Thyroid gland (tissue), 4 donors: ENCODE data around the gene OXSR1. TPM values are rescaled to one million over a fixed set of nuclear protein-coding genes. Genes with fewer than 3 reads are reported as not detected.

Experiments
- DNase-seq, 2 donors: peaks; one replicate each; pipeline ENCODE4 v3.0.0-alpha.2; 2019
- H3K27ac ChIP-seq, 3 donors: fragments of 200-600 bp; sonication (generic); 1 replicate in 2 of 3; 2 replicates in 1 of 3; pipeline ENCODE4 v1.5.1; 2016 to 2019; ENCODE audit warnings: mild to moderate bottlenecking in 1 of 3, moderate library complexity in 1 of 3
- H3K27me3 ChIP-seq: fragments of 200-600 bp; sonication (generic); one replicate; pipeline ENCODE4 v1.5.1; 2019
- H3K36me3 ChIP-seq, 2 donors: fragments of 200-600 bp; sonication (generic); one replicate each; pipeline ENCODE4 v1.5.1; 2016 to 2019
- H3K4me1 ChIP-seq, 2 donors: fragments of 200-600 bp; sonication (generic); one replicate each; pipeline ENCODE4 v1.5.1; 2017 to 2019
- H3K4me3 ChIP-seq, 3 donors: fragments of 200-600 bp; sonication (generic); replicated peaks in 1 of 3; 1 replicate in 2 of 3; 2 replicates in 1 of 3; pipeline ENCODE4 v1.5.1; 2016; ENCODE audit warnings: mild to moderate bottlenecking in 1 of 3
- H3K9me3 ChIP-seq: fragments of 200-600 bp; sonication (generic); one replicate; pipeline ENCODE4 v1.5.1; 2017
- CTCF ChIP-seq, 6 experiments: fragments of 200-600 bp in 3 of 6; fragments of 450-650 bp in 3 of 6; sonication (generic) in 3 of 6; IDR thresholded peaks; one replicate each; pipeline ENCODE4 v1.5.1; 2016 to 2019; ENCODE audit warnings: antibody characterized with exemption in 6 of 6, mild to moderate bottlenecking in 2 of 6, inconsistent platforms in 1 of 6, moderate library complexity in 1 of 6
- POLR2A ChIP-seq, 2 donors: fragments of 450-650 bp; IDR thresholded peaks; one replicate each; pipeline ENCODE4 v1.6.1; 2017; ENCODE audit warnings: antibody characterized with exemption in 2 of 2, mild to moderate bottlenecking in 2 of 2, moderate library complexity in 1 of 2
- WGBS, 2 donors: methylation state at CpG; one replicate each; pipeline ENCODE4 v1.1.5; 2017; 5-methylcytosine and 5-hydroxymethylcytosine counted together
- intact Hi-C: fragments of 100-400 bp; cut with DNase I; formaldehyde crosslinking; loops from one replicate; pipeline ENCODE4 v1.15.1; 2023
- total RNA-seq, 4 donors: library from RNA; depleted of rRNA; stranded (reverse); fragments of >200 nt; gene quantifications; one replicate each; pipeline ENCODE4 v1.2.3, GENCODE V29; 2016

OXSR1 gene
- total RNA-seq, 4 donors from 2014 or later, result 32.0 to 40.5 (median 37.9) TPM

DNA sequence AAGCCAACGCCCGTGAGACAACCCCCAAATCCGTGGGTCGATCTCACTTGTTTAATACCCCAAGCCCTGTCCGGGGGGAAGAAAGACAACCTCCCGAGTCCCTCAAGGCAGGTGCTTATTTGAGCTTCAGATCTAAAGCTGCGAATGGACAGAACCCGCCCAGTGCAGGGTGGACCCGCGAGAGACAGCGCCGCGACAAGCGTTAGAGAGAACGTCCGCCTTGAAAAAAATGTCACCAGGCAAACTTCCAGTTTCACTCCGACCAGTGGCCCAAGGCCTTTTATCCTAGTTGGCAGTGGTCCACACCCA lies 740 bp upstream of the OXSR1 start:
- no peak for DNase-seq
- Histone ChIP-seq H3K27ac (peak overlapping the region; percentile 96 to 97 (median 96)), H3K9me3 (no peaks in the 10 kb centered on the region), H3K4me1 (peaks cover 27 to 30% of the 10 kb centered on the region in 2 donors), H3K27me3 (no peaks in the 10 kb centered on the region), H3K4me3 (peak overlapping the region in 2 of 3 donors; percentile 30 to 89), H3K36me3 (no peaks in the 10 kb centered on the region)
- intact Hi-C loops, result no loop called here
- 1 to 4% methylated on average over 17 of the region's 17 CpGs for WGBS, 2 donors
- TF ChIP-seq CTCF (IDR thresholded peaks at IDR 0.05) (no peak), POLR2A (IDR thresholded peaks at IDR 0.05) (peak in 1 of 2 donors; percentile 29)

GRCh38 chr3:38165722-38166387 lies 518 bp downstream of the OXSR1 start:
- no peaks in the 10 kb centered on the region for H3K27me3 ChIP-seq
- WGBS, 2 donors, result 1 to 2% methylated on average over 29 to 35 of the region's 62 CpGs
- intact Hi-C loops, result no loop called here
- H3K9me3 ChIP-seq, result no peaks in the 10 kb centered on the region
- H3K27ac ChIP-seq, result peak overlapping the region; percentile 96 to 97 (median 96)
- DNase-seq, result peak; percentile 62 to 69
- H3K36me3 ChIP-seq, result no peaks in the 10 kb centered on the region
- H3K4me1 ChIP-seq, result peaks cover 27 to 30% of the 10 kb centered on the region in 2 donors
- H3K4me3 ChIP-seq, result peak overlapping the region; percentile 66 to 98 (median 89)
- TF ChIP-seq CTCF (IDR thresholded peaks at IDR 0.05) (no peak), POLR2A (IDR thresholded peaks at IDR 0.05) (no peak)

DNA sequence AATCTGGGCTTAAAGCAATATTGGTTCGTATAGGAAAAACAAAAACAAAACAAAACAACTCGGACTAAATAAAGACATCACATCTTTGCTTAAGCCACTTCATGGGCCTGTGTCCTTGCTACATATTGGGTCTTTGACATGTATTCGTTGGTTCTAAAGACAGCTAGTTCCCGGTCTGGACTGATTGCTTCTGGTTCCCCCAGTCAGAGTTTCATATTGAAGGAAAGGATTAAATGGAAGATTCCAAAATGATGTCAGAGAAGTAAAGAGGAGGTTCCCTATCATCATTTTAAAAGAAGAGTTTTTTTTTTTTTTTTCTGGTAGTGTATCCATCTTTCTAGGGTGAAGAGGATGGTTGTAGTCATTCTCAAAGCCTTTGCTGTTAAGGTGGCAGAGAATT lies 2.3 kb downstream of the OXSR1 start:
- H3K4me1 ChIP-seq, result peaks cover 27 to 30% of the 10 kb centered on the region in 2 donors
- no peak overlapping the region for H3K4me3 ChIP-seq
- H3K36me3 ChIP-seq, result no peaks in the 10 kb centered on the region
- H3K9me3 ChIP-seq, result no peaks in the 10 kb centered on the region
- intact Hi-C loops, result no loop called here
- TF ChIP-seq CTCF (IDR thresholded peaks at IDR 0.05), result no peak
- no peak for TF ChIP-seq POLR2A (IDR thresholded peaks at IDR 0.05)
- DNase-seq, result no peak
- 86 to 90% methylated on average over 4 of the region's 4 CpGs for WGBS, 2 donors
- H3K27me3 ChIP-seq, result no peaks in the 10 kb centered on the region
- H3K27ac ChIP-seq, result no peak overlapping the region

DNA sequence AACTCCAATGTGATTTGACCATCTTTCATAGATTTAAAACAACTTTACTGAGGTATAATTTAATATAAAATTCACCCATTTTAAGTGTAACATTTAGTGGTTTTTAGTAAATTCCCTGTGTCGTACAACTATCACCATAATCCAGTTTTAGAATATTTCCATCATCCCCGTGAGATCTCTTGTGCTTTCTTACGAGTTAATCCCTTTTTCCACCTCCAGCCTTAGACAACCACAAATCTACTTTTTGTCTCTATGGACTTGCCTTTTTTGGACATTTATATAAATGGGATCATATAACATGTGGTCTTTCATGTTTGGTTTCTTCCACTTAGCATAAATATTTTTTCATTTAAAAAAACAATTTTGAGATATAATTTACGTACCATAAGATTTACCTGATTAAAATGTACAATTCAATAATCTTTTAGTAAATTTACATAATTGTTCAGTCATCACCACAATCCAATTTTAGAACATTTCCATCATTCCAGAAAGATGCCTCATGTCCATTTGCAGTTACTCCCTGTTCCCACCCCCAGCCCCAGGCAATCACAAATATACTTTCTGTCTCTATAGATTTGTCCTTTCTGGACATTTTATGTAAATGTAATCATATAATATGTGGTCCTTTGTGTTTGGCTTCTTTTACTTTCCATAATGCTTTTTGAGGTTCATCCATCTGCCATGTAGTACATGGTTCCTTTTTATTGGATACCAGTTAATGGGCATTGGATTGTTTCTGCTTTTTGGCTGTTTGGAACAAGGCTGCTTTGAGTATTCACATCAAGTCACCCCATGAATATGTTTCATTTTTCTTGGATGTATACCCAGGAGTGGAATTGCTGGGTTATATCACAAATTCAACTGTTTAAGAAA lies 3.1 kb downstream of the OXSR1 start:
- no peaks in the 10 kb centered on the region for H3K9me3 ChIP-seq
- no peaks in the 10 kb centered on the region for H3K36me3 ChIP-seq
- H3K4me3 ChIP-seq, result no peak overlapping the region
- H3K27ac ChIP-seq, result no peak overlapping the region
- WGBS, 2 donors, result 95 to 96% methylated on average over 4 of the region's 4 CpGs
- H3K4me1 ChIP-seq, result peaks cover 23 to 24% of the 10 kb centered on the region in 2 donors
- no peak for DNase-seq
- TF ChIP-seq POLR2A (IDR thresholded peaks at IDR 0.05), result no peak
- TF ChIP-seq CTCF (IDR thresholded peaks at IDR 0.05), result no peak
- no peaks in the 10 kb centered on the region for H3K27me3 ChIP-seq
- intact Hi-C loops, result no loop called here

DNA sequence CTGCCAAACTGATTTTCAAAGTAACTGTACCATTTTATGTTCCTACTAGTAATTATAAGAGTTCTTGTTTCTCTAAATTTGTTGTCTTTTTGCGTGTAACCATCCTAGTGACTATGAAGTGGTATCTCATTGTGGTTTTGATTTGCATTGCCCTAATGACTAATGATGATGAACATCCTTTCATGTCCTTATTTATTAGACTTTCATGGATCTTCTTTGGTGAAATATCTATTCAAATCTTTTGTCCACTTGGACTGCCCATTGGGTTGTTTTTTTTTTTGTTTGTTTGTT lies 3.6 kb downstream of the OXSR1 start:
- no peaks in the 10 kb centered on the region for H3K27me3 ChIP-seq
- TF ChIP-seq CTCF (IDR thresholded peaks at IDR 0.05) (no peak), POLR2A (IDR thresholded peaks at IDR 0.05) (no peak)
- no peak overlapping the region for H3K4me3 ChIP-seq
- H3K9me3 ChIP-seq, result no peaks in the 10 kb centered on the region
- H3K27ac ChIP-seq, result no peak overlapping the region
- 86 to 95% methylated on average over 1 of the region's 1 CpG for WGBS, 2 donors
- no peaks in the 10 kb centered on the region for H3K36me3 ChIP-seq
- intact Hi-C loops, result no loop called here
- no peak for DNase-seq
- peaks cover 17 to 18% of the 10 kb centered on the region in 2 donors for H3K4me1 ChIP-seq
